IMR-90 (cell line): Measurements from ENCODE around the gene EML1. TPM values are rescaled to one million over a fixed set of nuclear protein-coding genes. Genes with fewer than 3 reads are reported as not detected.

Experiments used
- ATAC-seq: fragments of 200-7000 bp; cut with Tn5 transposase; 2 replicates; pipeline ENCODE4 v1.9.1; 2020; ENCODE audit warnings: low read depth, mild to moderate bottlenecking, moderate library complexity
- BruUV-seq: library from RNA; stranded (reverse); fragments of 400-500 nt; replicated peaks from 2 replicates; lab custom pipeline; 2021; lab: Mats Ljungman, UMichigan
- CTCF ChIA-PET: fragments of 300-600 bp; formaldehyde crosslinking; extraction: SDS; loops from one replicate; lab custom pipeline; 2021; ENCODE audit warnings: antibody characterized with exemption; lab: Yijun Ruan, JAX
- POLR2A ChIA-PET: fragments of 300-600 bp; sonication (Branson Sonifier 250); formaldehyde crosslinking; loops from one replicate; lab custom pipeline; 2022; ENCODE audit warnings: antibody characterized with exemption; ENCODE audit not compliant: unreplicated experiment; lab: Charles Lee
- DNase-seq: peaks from one replicate; pipeline ENCODE4 v3.0.0; 2013
- H2AFZ ChIP-seq: replicated peaks from 2 replicates; pipeline ENCODE3; 2013; ENCODE audit warnings: low read length, mild to moderate bottlenecking; ENCODE audit not compliant: poor library complexity
- H2AK5ac ChIP-seq: 2 replicates; pipeline ENCODE4 v1.6.1; 2013; ENCODE audit warnings: low read depth, low read length, inconsistent platforms
- H2AK9ac ChIP-seq: replicated peaks from 2 replicates; pipeline ENCODE3; 2013; ENCODE audit warnings: mild to moderate bottlenecking, low read depth, low read length, moderate library complexity; ENCODE audit not compliant: poor library complexity
- H2BK120ac ChIP-seq: 2 replicates; pipeline ENCODE4 v1.6.1; 2013; ENCODE audit warnings: low read depth, low read length, inconsistent platforms
- H2BK15ac ChIP-seq: 3 replicates; pipeline ENCODE4 v1.6.1; 2013; ENCODE audit warnings: low read depth, low read length, inconsistent platforms
- H2BK20ac ChIP-seq: 2 replicates; pipeline ENCODE4 v1.6.1; 2013; ENCODE audit warnings: low read depth, mild to moderate bottlenecking, inconsistent platforms, low read length, moderate library complexity
- H2BK5ac ChIP-seq: 2 replicates; pipeline ENCODE4 v1.6.1; 2013; ENCODE audit warnings: mild to moderate bottlenecking, low read depth, low read length, inconsistent platforms; ENCODE audit not compliant: poor library complexity, severe bottlenecking
- H3K14ac ChIP-seq: replicated peaks from 2 replicates; pipeline ENCODE4 v1.6.1; 2013; ENCODE audit warnings: low read depth, low read length, inconsistent platforms
- H3K18ac ChIP-seq: 2 replicates; pipeline ENCODE4 v1.6.1; 2013; ENCODE audit warnings: low read depth, low read length, control low read depth
- H3K23ac ChIP-seq: 2 replicates; pipeline ENCODE4 v1.6.1; 2013; ENCODE audit warnings: low read depth, low read length, inconsistent platforms
- H3K27ac ChIP-seq: 2 replicates; pipeline ENCODE4 v1.5.1; 2013; ENCODE audit warnings: mild to moderate bottlenecking, control low read depth, low read length; ENCODE audit not compliant: insufficient read depth
- H3K27me3 ChIP-seq: 2 replicates; pipeline ENCODE4 v1.6.1; 2013; ENCODE audit warnings: low read length; ENCODE audit not compliant: control insufficient read depth, insufficient read depth
- H3K36me3 ChIP-seq: 2 replicates; pipeline ENCODE4 v1.6.1; 2013; ENCODE audit warnings: low read length, mixed read lengths; ENCODE audit not compliant: control insufficient read depth, insufficient read depth
- H3K4ac ChIP-seq: 2 replicates; pipeline ENCODE4 v1.6.1; 2013; ENCODE audit warnings: low read depth, low read length, inconsistent platforms
- H3K4me1 ChIP-seq: 2 replicates; pipeline ENCODE4 v1.6.1; 2013; ENCODE audit warnings: low read length, mixed read lengths; ENCODE audit not compliant: control insufficient read depth, insufficient read depth
- H3K4me2 ChIP-seq: 2 replicates; pipeline ENCODE4 v1.6.1; 2013; ENCODE audit warnings: low read depth, mild to moderate bottlenecking, control low read depth, low read length, moderate library complexity
- H3K4me3 ChIP-seq: 2 replicates; pipeline ENCODE4 v1.5.1; 2013; ENCODE audit warnings: low read depth, mild to moderate bottlenecking, control low read depth, low read length, moderate library complexity; ENCODE audit not compliant: insufficient read depth
- H3K56ac ChIP-seq: 2 replicates; pipeline ENCODE4 v1.6.1; 2013; ENCODE audit warnings: low read length, inconsistent platforms; ENCODE audit not compliant: insufficient read depth; ENCODE audit errors: extremely low read depth
- H3K79me1 ChIP-seq, 2 experiments: 2 replicates each; pipeline ENCODE4 v1.6.1; 2013; ENCODE audit warnings: low read length in 2 of 2, inconsistent platforms in 1 of 2, low read depth in 1 of 2
- H3K9ac ChIP-seq: 2 replicates; pipeline ENCODE4 v1.6.1; 2013; ENCODE audit warnings: low read depth, low read length, control low read depth
- H3K9me1 ChIP-seq: 2 replicates; pipeline ENCODE4 v1.6.1; 2013; ENCODE audit warnings: low read length, inconsistent platforms; ENCODE audit not compliant: insufficient read depth
- H3K9me3 ChIP-seq: 2 replicates; pipeline ENCODE4 v1.6.1; 2013; ENCODE audit warnings: low read length; ENCODE audit not compliant: control insufficient read depth, insufficient read depth
- H4K20me1 ChIP-seq: 2 replicates; pipeline ENCODE4 v1.6.1; 2013; ENCODE audit warnings: low read length, inconsistent platforms; ENCODE audit not compliant: insufficient read depth
- H4K5ac ChIP-seq: 2 replicates; pipeline ENCODE4 v1.6.1; 2013; ENCODE audit warnings: mild to moderate bottlenecking, low read depth, low read length, control low read depth
- H4K8ac ChIP-seq, 2 experiments: 2 replicates each; pipeline ENCODE4 v1.6.1; 2013; ENCODE audit warnings: low read depth in 2 of 2, low read length in 2 of 2, control low read depth in 1 of 2, inconsistent platforms in 1 of 2
- H4K91ac ChIP-seq: 2 replicates; pipeline ENCODE4 v1.6.1; 2013; ENCODE audit warnings: low read depth, low read length, inconsistent platforms; ENCODE audit not compliant: insufficient read depth
- BHLHE40 ChIP-seq: fragments of 150-350 bp; IDR thresholded peaks from 2 replicates; pipeline ENCODE4 v1.6.1; 2016; ENCODE audit warnings: mild to moderate bottlenecking, low read depth, low read length
- CHD1 ChIP-seq: IDR thresholded peaks from 2 replicates; pipeline ENCODE4 v1.6.1; 2012; ENCODE audit warnings: low read depth, low read length, improper control_type of control experiment
- USF2 ChIP-seq: fragments of 150-350 bp; IDR thresholded peaks from 2 replicates; pipeline ENCODE4 v1.6.1; 2017; ENCODE audit warnings: mild to moderate bottlenecking, antibody characterized with exemption, low read length, low read depth
- WGBS, 2 experiments: methylation state at CpG; one replicate each; pipeline versions ENCODE4 v1.1.5 to v1.1.7; 2013; ENCODE audit warnings: missing lambda C conversion rate in 2 of 2; ENCODE audit not compliant: insufficient read length in 1 of 2; ENCODE audit errors: extremely low coverage in 2 of 2; 5-methylcytosine and 5-hydroxymethylcytosine counted together
- dilution Hi-C: fragments of 300-500 bp; cut with HindIII; formaldehyde crosslinking; loops from one replicate; pipeline ENCODE4 v1.14.3; 2018; ENCODE audit warnings: low sequenced_read_pairs; ENCODE audit not compliant: unreplicated experiment
- in situ Hi-C: fragments of 300-500 bp; cut with MboI; formaldehyde crosslinking; loops from 3 replicates; pipeline ENCODE4 v1.14.3; 2019; ENCODE audit warnings: low sequenced_read_pairs, inconsistent platforms, mixed read lengths
- intact Hi-C: fragments of 100-400 bp; cut with micrococcal nuclease; formaldehyde crosslinking; loops from 2 replicates; pipeline ENCODE4 v1.10.0; 2022
- polyA plus RNA-seq, 3 experiments: library from polyadenylated mRNA; depleted of rRNA; stranded (reverse); fragments of >200 nt; gene quantifications; 2 replicates each; pipeline ENCODE4 v1.2.3, GENCODE V29; 2012; ENCODE audit warnings: low replicate concordance in 1 of 3
- total RNA-seq: library from RNA; depleted of rRNA; stranded (reverse); fragments of >200 nt; gene quantifications from 2 replicates; pipeline ENCODE4 v1.2.3, GENCODE V29; 2012

The EML1 gene
- total and polyA plus RNA-seq, 2 of the 4 experiments (the other 2 are of a cell fraction) = 14.0 to 42.3 TPM

GRCh38 chr14:99976021-99976420 is 182.8 kb downstream of the EML1 start:
- dilution Hi-C loops = no loop called here
- CTCF ChIA-PET = interaction anchor here (1.1 to 1.5 kb wide), 2 partner anchors 49 to 217 kb away, joined by 3 read pairs; no protein-coding TSS in a partner anchor
- no peak for ATAC-seq

More at GRCh38 chr14:99976021-99976420, 182.8 kb downstream of the EML1 start:
- Histone ChIP-seq H2AK9ac (no peak overlapping the region), H3K79me1 (peaks cover 20 to 27% of the 10 kb centered on the region in 2 experiments), H3K9ac (no peak overlapping the region), H2AFZ (no peak overlapping the region), H3K56ac (no peak overlapping the region), H3K9me3 (peaks cover 9% of the 10 kb centered on the region), H3K4ac (no peak overlapping the region), H2BK5ac (no peak overlapping the region), H4K8ac (no peak overlapping the region), H3K27me3 (no peaks in the 10 kb centered on the region), H4K91ac (no peak overlapping the region), H4K20me1 (0 out of 2 replicates have a peak, but pooled peaks cover 5% of the 10 kb centered on the region), H3K4me3 (no peak overlapping the region), H3K27ac (no peak overlapping the region), H2AK5ac (no peak overlapping the region), H3K4me1 (no peaks in the 10 kb centered on the region), H3K18ac (no peak overlapping the region), H3K36me3 (no peaks in the 10 kb centered on the region; the same call in 1 of the 2 replicates), H3K9me1 (no peaks in the 10 kb centered on the region), H3K4me2 (no peak overlapping the region), H2BK120ac (no peak overlapping the region), H2BK15ac (no peak overlapping the region), H3K23ac (no peak overlapping the region), H3K14ac (no peak overlapping the region), H4K5ac (no peak overlapping the region), H2BK20ac (no peak overlapping the region)
- intact Hi-C loops (no loop called here), in situ Hi-C loops (no loop called here)
- POLR2A ChIA-PET = no interaction called here
- TF ChIP-seq USF2 (no peak), CHD1 (no peak), BHLHE40 (no peak)
- BruUV-seq = no TSS peak
- WGBS, 2 experiments = no CpG with 5 or more reads among the region's 1 CpG
- DNase-seq = no peak
